Nephron (organoid): ENCODE measurements around the gene NRAP.

ENCODE experiments used
- H3K27ac Mint-ChIP-seq, 3 experiments: 2 replicates each; pipeline ENCODE4 v1.8.0; 2020; ENCODE audit warnings: mixed read lengths in 3 of 3, mild to moderate bottlenecking in 2 of 3, moderate library complexity in 1 of 3
- H3K27me3 Mint-ChIP-seq: 2 replicates; pipeline ENCODE4 v1.8.0; 2021; ENCODE audit warnings: low read depth, mild to moderate bottlenecking, moderate library complexity, mixed read lengths
- H3K36me3 Mint-ChIP-seq: 2 replicates; pipeline ENCODE4 v1.8.0; 2020; ENCODE audit warnings: low read depth, mixed read lengths
- H3K4me1 Mint-ChIP-seq: 2 replicates; pipeline ENCODE4 v1.8.0; 2020; ENCODE audit warnings: mixed read lengths
- H3K4me3 Mint-ChIP-seq, 3 experiments: 2 replicates each; pipeline ENCODE4 v1.8.0; 2020; ENCODE audit warnings: mild to moderate bottlenecking in 3 of 3, mixed read lengths in 3 of 3, moderate library complexity in 2 of 3
- H3K9me3 Mint-ChIP-seq: 2 replicates; pipeline ENCODE4 v1.8.0; 2020; ENCODE audit warnings: mixed read lengths
- TF ChIP-seq, protein P1 (sequence below), 3 experiments: fragments of 200-600 bp; sonication (generic); IDR thresholded peaks; one replicate each; pipeline ENCODE4 v1.5.0; 2021; ENCODE audit warnings: antibody characterized with exemption in 3 of 3; ENCODE audit not compliant: unreplicated experiment in 3 of 3

NRAP gene

DNA sequence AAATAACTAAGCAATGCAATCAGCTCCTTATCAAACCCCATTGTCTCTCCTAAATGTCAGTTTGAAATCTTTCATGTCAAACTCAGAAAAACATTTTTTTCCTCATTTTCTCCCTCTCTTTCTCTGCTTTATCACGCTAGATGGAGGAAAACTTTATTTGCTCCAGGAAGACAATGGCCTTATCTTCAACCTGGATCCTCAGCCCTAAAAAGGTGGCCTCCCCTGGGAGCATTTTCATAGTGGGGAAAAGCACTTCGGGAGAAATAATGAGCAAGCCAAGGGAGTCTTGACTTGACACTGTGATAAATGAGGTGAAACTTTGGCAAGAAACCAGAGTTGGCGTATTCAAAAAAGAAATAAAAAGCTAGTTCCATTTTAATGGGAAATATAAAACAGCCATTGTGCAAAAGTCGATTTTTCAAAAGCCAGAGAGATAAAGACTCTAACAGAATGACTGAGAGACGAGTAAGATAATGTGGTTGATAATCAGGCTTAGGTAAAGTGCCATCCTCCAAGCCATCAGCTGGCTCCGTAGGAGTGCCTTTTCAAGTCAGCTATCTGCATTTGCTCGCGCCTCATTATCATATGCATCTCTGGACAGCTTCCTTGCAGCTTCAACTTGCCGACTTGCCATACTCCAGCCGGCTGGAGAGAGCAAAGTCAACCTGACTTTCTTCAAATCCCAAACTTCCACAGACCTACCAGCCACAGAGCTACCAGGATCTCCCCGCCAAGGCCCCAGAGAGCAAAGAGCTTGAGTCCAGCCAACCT lies 91.1 kb downstream of the NRAP start:
- no peak overlapping the region for H3K27ac Mint-ChIP-seq
- H3K36me3 Mint-ChIP-seq = no peaks in the 10 kb centered on the region
- peaks cover 13% of the 10 kb centered on the region for H3K4me1 Mint-ChIP-seq
- TF ChIP-seq, protein P1, sequence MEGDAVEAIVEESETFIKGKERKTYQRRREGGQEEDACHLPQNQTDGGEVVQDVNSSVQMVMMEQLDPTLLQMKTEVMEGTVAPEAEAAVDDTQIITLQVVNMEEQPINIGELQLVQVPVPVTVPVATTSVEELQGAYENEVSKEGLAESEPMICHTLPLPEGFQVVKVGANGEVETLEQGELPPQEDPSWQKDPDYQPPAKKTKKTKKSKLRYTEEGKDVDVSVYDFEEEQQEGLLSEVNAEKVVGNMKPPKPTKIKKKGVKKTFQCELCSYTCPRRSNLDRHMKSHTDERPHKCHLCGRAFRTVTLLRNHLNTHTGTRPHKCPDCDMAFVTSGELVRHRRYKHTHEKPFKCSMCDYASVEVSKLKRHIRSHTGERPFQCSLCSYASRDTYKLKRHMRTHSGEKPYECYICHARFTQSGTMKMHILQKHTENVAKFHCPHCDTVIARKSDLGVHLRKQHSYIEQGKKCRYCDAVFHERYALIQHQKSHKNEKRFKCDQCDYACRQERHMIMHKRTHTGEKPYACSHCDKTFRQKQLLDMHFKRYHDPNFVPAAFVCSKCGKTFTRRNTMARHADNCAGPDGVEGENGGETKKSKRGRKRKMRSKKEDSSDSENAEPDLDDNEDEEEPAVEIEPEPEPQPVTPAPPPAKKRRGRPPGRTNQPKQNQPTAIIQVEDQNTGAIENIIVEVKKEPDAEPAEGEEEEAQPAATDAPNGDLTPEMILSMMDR (IDR thresholded peaks at IDR 0.05; ENCODE audit: unreplicated experiment in 3 of 3) = no peak
- H3K9me3 Mint-ChIP-seq = no peaks in the 10 kb centered on the region
- H3K27me3 Mint-ChIP-seq = peaks cover 26% of the 10 kb centered on the region
- no peak overlapping the region for H3K4me3 Mint-ChIP-seq

GRCh38 chr10:113569576-113569975 lies 94.3 kb downstream of the NRAP start:
- H3K4me3 Mint-ChIP-seq = peak overlapping the region in 1 of 3 experiments; percentile 21
- H3K9me3 Mint-ChIP-seq = no peaks in the 10 kb centered on the region
- no peaks in the 10 kb centered on the region for H3K36me3 Mint-ChIP-seq
- peak overlapping the region in 2 of 3 experiments; percentile 14 to 75 for H3K27ac Mint-ChIP-seq
- H3K4me1 Mint-ChIP-seq = peaks cover 13% of the 10 kb centered on the region
- H3K27me3 Mint-ChIP-seq = peaks cover 24% of the 10 kb centered on the region
- TF ChIP-seq, protein P1 (IDR thresholded peaks at IDR 0.05; ENCODE audit: unreplicated experiment in 3 of 3) = no peak

DNA sequence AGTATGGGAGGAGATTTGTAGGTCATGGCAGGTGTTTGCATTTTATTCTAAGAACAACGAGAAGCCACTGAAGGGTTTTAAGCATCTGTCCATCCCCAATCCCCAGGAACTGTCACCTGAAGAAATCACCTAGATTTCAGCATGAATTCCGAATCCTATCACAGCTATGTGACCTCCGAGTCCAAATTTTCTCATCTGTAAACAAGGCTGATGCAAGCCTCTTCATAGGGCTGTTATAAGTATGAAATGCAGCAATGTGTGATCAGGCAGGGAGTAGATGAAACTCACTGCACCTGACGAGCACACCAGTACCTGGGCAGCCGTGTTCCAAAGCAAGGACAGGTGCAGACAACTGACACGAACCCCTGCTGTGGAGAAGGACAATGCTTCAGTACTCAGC lies 97.0 kb downstream of the NRAP start:
- Mint-ChIP-seq H3K4me3 (no peak overlapping the region), H3K36me3 (no peaks in the 10 kb centered on the region), H3K9me3 (no peaks in the 10 kb centered on the region), H3K27me3 (peaks cover 14% of the 10 kb centered on the region), H3K27ac (no peak overlapping the region), H3K4me1 (peaks cover 32% of the 10 kb centered on the region)
- TF ChIP-seq, protein P1 (IDR thresholded peaks at IDR 0.05; ENCODE audit: unreplicated experiment in 3 of 3) = no peak

DNA sequence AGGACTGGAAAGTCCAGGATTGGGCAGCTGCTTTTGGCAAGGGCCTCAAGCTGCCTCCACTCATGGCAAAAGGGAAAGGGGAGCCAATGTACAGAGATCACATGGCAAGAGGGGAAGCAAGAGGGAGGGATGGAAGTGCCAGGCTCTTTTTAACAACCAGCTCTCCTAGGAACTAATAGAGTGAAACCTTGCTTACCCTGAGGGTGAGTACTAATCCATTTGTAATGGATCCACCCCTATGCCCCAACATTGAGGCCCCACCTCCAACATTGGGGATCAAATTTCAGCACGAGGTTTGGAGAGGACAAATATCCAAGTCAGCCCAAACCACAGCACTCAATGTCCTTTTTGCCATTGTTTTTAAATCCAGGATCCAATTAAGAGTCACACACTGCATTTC lies 98.5 kb downstream of the NRAP start:
- Mint-ChIP-seq H3K36me3 (no peaks in the 10 kb centered on the region), H3K4me3 (no peak overlapping the region), H3K4me1 (peaks cover 44% of the 10 kb centered on the region), H3K9me3 (no peaks in the 10 kb centered on the region), H3K27ac (no peak overlapping the region), H3K27me3 (peaks cover 25% of the 10 kb centered on the region)
- TF ChIP-seq, protein P1 (IDR thresholded peaks at IDR 0.05; ENCODE audit: unreplicated experiment in 3 of 3) = no peak

- Mint-ChIP-seq H3K36me3 (no peaks in the 10 kb centered on the region), H3K4me3 (peak overlapping the region; percentile 77 to 83 (median 78)), H3K27me3 (peaks cover 33% of the 10 kb centered on the region), H3K9me3 (no peaks in the 10 kb centered on the region), H3K4me1 (peaks cover 35% of the 10 kb centered on the region), H3K27ac (peak overlapping the region in 2 of 3 experiments; percentile 37 to 40)
- TF ChIP-seq, protein P1 (IDR thresholded peaks at IDR 0.05; ENCODE audit: unreplicated experiment in 3 of 3) = peak; percentile 92 to 98 (median 97)
These were observed 100.3 kb downstream of the NRAP start for GRCh38 chr10:113563306-113564088.
